Glutamatergic neuron (in vitro differentiated cells): ENCODE data around the gene IRX2. TPM values are rescaled to one million over a fixed set of nuclear protein-coding genes. Genes with fewer than 3 reads are reported as not detected.
A peak's percentile ranks its signal among the peaks of the same experiment; 100 is the strongest.

Experiments used
- DNase-seq: peaks from one replicate; pipeline ENCODE4 v3.0.0; 2022
- H3K27ac Mint-ChIP-seq: one replicate; pipeline ENCODE4 v1.8.0; 2020; ENCODE audit warnings: mild to moderate bottlenecking, mixed read lengths, inconsistent platforms; ENCODE audit not compliant: unreplicated experiment
- H3K27me3 Mint-ChIP-seq: one replicate; pipeline ENCODE4 v1.8.0; 2020; ENCODE audit warnings: mild to moderate bottlenecking, moderate library complexity, mixed read lengths, inconsistent platforms; ENCODE audit not compliant: unreplicated experiment
- H3K36me3 Mint-ChIP-seq: one replicate; pipeline ENCODE4 v1.8.0; 2020; ENCODE audit warnings: mild to moderate bottlenecking, mixed read lengths, inconsistent platforms; ENCODE audit not compliant: unreplicated experiment
- H3K4me1 Mint-ChIP-seq: one replicate; pipeline ENCODE4 v1.8.0; 2020; ENCODE audit warnings: mild to moderate bottlenecking, low read depth, mixed read lengths, inconsistent platforms; ENCODE audit not compliant: unreplicated experiment
- H3K4me3 Mint-ChIP-seq: one replicate; pipeline ENCODE4 v1.8.0; 2020; ENCODE audit warnings: mild to moderate bottlenecking, mixed read lengths, inconsistent platforms; ENCODE audit not compliant: unreplicated experiment
- H3K9me3 Mint-ChIP-seq: one replicate; pipeline ENCODE4 v1.8.0; 2020; ENCODE audit warnings: mild to moderate bottlenecking, moderate library complexity, mixed read lengths, inconsistent platforms; ENCODE audit not compliant: unreplicated experiment
- CTCF ChIP-seq: fragments of 200-600 bp; sonication (generic); IDR thresholded peaks from one replicate; pipeline ENCODE4 v1.5.0; 2021; ENCODE audit not compliant: partially characterized antibody, unreplicated experiment
- total RNA-seq: library from RNA; stranded (reverse); fragmentation: NEBNext Ultra II Directional; extraction: Animal tissue kit (Norgen Biotek cat#: 25700); gene quantifications from one replicate; pipeline ENCODE4 v1.2.1, GENCODE V29; 2021; ENCODE audit not compliant: unreplicated experiment

IRX2 gene
- total RNA-seq, 1 donor from 2014 or later, result 60.7 TPM

- no peak for TF ChIP-seq CTCF
- Mint-ChIP-seq H3K27ac (no peak overlapping the region), H3K27me3 (peaks cover 34% of the 10 kb centered on the region), H3K4me3 (peak overlapping the region; percentile 93), H3K9me3 (peaks cover 21% of the 10 kb centered on the region), H3K4me1 (peaks cover 29% of the 10 kb centered on the region), H3K36me3 (peaks cover 5% of the 10 kb centered on the region)
- DNase-seq, result peak; percentile 43
Measured at GRCh38 chr5:2753452-2754420, 2.3 kb upstream of the IRX2 start.

GRCh38 chr5:2752821-2753439 is 1.5 kb upstream of the IRX2 start:
- TF ChIP-seq CTCF, result no peak
- Mint-ChIP-seq H3K27ac (no peak overlapping the region), H3K9me3 (peaks cover 19% of the 10 kb centered on the region), H3K27me3 (peaks cover 32% of the 10 kb centered on the region), H3K36me3 (peaks cover 5% of the 10 kb centered on the region), H3K4me3 (peak overlapping the region; percentile 93), H3K4me1 (peaks cover 27% of the 10 kb centered on the region)
- DNase-seq, result peak; percentile 60

GRCh38 chr5:2752059-2752820 is 763 bp upstream of the IRX2 start:
- no peak for DNase-seq
- Mint-ChIP-seq H3K4me1 (peaks cover 20% of the 10 kb centered on the region), H3K4me3 (peak overlapping the region; percentile 93), H3K9me3 (peaks cover 18% of the 10 kb centered on the region), H3K27me3 (peaks cover 32% of the 10 kb centered on the region), H3K36me3 (peaks cover 5% of the 10 kb centered on the region), H3K27ac (peak overlapping the region; percentile 76)
- no peak for TF ChIP-seq CTCF

GRCh38 chr5:2750758-2751464 is 566 bp downstream of the IRX2 start:
- TF ChIP-seq CTCF, result no peak
- H3K4me3 Mint-ChIP-seq, result peak overlapping the region; percentile 94
- H3K36me3 Mint-ChIP-seq, result peaks cover 5% of the 10 kb centered on the region
- H3K4me1 Mint-ChIP-seq, result peaks cover 18% of the 10 kb centered on the region
- DNase-seq, result peak; percentile 70
- peaks cover 26% of the 10 kb centered on the region for H3K27me3 Mint-ChIP-seq
- H3K9me3 Mint-ChIP-seq, result peaks cover 18% of the 10 kb centered on the region
- H3K27ac Mint-ChIP-seq, result no peak overlapping the region
